ENCODE data around the gene SUPT3H. TPM values are rescaled to one million over a fixed set of nuclear protein-coding genes. Genes with fewer than 3 reads are reported as not detected.

Gene SUPT3H
- total and polyA plus RNA-seq, 2 of the 13 experiments (the other 11 are each of a cell fraction or from before 2014, with no cell fraction given): 11.9 to 36.1 TPM

GRCh38 chr6:45265246-45265645 is 112.5 kb downstream of the SUPT3H start (continued):
- peak; percentile 57; the same call in 1 of the 2 replicates for TF ChIP-seq HNF1A (IDR thresholded peaks at IDR 0.05; ENCODE audit: low read depth)
- TF ChIP-seq HNF1A (CRISPR knock-in tag; IDR thresholded peaks at IDR 0.05; ENCODE audit: borderline replicate concordance): no peak
- no peak for TF ChIP-seq SIX1 (CRISPR knock-in tag; IDR thresholded peaks at IDR 0.05; ENCODE audit: borderline replicate concordance)
- TF ChIP-seq CREB1 (IDR thresholded peaks at IDR 0.05): no peak
- TF ChIP-seq CREB1 (CRISPR knock-in tag; IDR thresholded peaks at IDR 0.05): peak; percentile 79
- TF ChIP-seq ZNF792 (CRISPR knock-in tag; IDR thresholded peaks at IDR 0.05): no peak
- no peak for TF ChIP-seq AHR (CRISPR knock-in tag; IDR thresholded peaks at IDR 0.05)
- no peak for TF ChIP-seq ETS1 (CRISPR knock-in tag; IDR thresholded peaks at IDR 0.05)
- TF ChIP-seq ZNF709 (CRISPR knock-in tag; IDR thresholded peaks at IDR 0.05): no peak
- TF ChIP-seq MLX (CRISPR knock-in tag; IDR thresholded peaks at IDR 0.05): no peak
- no peak for TF ChIP-seq ZNF788 (CRISPR knock-in tag; IDR thresholded peaks at IDR 0.05; ENCODE audit: borderline replicate concordance)
- no peak for TF ChIP-seq KLF12 (CRISPR knock-in tag; IDR thresholded peaks at IDR 0.05; ENCODE audit: borderline replicate concordance)
- TF ChIP-seq TRIM24 (CRISPR knock-in tag; IDR thresholded peaks at IDR 0.05): no peak
- TF ChIP-seq NCOA2 (CRISPR knock-in tag; IDR thresholded peaks at IDR 0.05): peak; percentile 71
- no peak for TF ChIP-seq ZFAT (CRISPR knock-in tag; conservative IDR thresholded peaks at IDR 0.05)
- TF ChIP-seq EP300 (IDR thresholded peaks at IDR 0.05; ENCODE audit: low read depth in 2 of 2, low read length in 2 of 2): peak in 1 of 2 experiments; percentile 65; a peak in 2 of 4 replicates
- no peak for TF ChIP-seq EP300 (CRISPR knock-in tag; IDR thresholded peaks at IDR 0.05; ENCODE audit: borderline replicate concordance)
- no peak for TF ChIP-seq ZNF562 (CRISPR knock-in tag; IDR thresholded peaks at IDR 0.05; ENCODE audit: borderline replicate concordance)
- no peak for TF ChIP-seq ARNT (IDR thresholded peaks at IDR 0.05)
- no peak for TF ChIP-seq KDM3A (CRISPR knock-in tag; IDR thresholded peaks at IDR 0.05; ENCODE audit: low read depth)
- no peak for TF ChIP-seq WIZ (CRISPR knock-in tag; IDR thresholded peaks at IDR 0.05)
- TF ChIP-seq ZNF589 (CRISPR knock-in tag; conservative IDR thresholded peaks at IDR 0.05): no peak
- no peak for TF ChIP-seq HBP1 (CRISPR knock-in tag; IDR thresholded peaks at IDR 0.05; ENCODE audit: low read depth)
- no peak for TF ChIP-seq ZBTB2 (CRISPR knock-in tag; IDR thresholded peaks at IDR 0.05; ENCODE audit: low read depth)
- no peak for TF ChIP-seq NFATC3 (CRISPR knock-in tag; IDR thresholded peaks at IDR 0.05)

Data from HepG2 (cell line).